Stimulated activated CD8-positive, alpha-beta memory T cell treated with anti-CD3 and anti-CD28 coated beads, Interleukin-15, amount 100 ng/mL, for 1 hour (primary cell): ENCODE measurements around the gene OLA1.

Experiments used
- DNase-seq: peaks from one replicate; pipeline ENCODE4 v3.0.0-alpha.2; 2020; ENCODE audit warnings: low read depth

Gene OLA1

GRCh38 chr2:174035117-174035635 is 213.2 kb downstream of the OLA1 start:
- DNase-seq: no peak

DNA sequence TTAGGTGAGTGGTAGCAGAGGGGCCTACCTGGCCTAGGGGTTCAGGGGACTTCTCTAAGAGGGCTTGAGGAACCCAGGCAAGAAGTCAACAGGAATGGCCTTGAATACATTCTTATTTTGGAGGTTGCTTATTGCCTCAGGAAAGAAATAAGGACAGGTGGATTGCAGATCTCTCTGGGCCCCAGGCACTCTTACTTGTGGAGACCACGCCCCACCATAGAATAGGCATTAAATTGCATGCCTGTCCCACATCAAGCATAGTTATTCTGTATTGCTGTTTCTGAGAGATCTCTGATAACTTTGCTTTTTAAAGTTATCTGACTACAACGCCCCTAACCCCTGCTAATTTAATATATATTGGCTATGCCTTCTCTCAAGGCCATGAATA is 215.2 kb downstream of the OLA1 start:
- DNase-seq: no peak

GRCh38 chr2:174031226-174031625 is 217.1 kb downstream of the OLA1 start:
- DNase-seq: no peak

- no peak for DNase-seq
Observed at GRCh38 chr2:174028935-174029334, 219.4 kb downstream of the OLA1 start.

- no peak for DNase-seq
Observed at GRCh38 chr2:174027956-174028355, 220.4 kb downstream of the OLA1 start.

GRCh38 chr2:174026122-174026845 is 222.0 kb downstream of the OLA1 start:
- DNase-seq: no peak

DNA sequence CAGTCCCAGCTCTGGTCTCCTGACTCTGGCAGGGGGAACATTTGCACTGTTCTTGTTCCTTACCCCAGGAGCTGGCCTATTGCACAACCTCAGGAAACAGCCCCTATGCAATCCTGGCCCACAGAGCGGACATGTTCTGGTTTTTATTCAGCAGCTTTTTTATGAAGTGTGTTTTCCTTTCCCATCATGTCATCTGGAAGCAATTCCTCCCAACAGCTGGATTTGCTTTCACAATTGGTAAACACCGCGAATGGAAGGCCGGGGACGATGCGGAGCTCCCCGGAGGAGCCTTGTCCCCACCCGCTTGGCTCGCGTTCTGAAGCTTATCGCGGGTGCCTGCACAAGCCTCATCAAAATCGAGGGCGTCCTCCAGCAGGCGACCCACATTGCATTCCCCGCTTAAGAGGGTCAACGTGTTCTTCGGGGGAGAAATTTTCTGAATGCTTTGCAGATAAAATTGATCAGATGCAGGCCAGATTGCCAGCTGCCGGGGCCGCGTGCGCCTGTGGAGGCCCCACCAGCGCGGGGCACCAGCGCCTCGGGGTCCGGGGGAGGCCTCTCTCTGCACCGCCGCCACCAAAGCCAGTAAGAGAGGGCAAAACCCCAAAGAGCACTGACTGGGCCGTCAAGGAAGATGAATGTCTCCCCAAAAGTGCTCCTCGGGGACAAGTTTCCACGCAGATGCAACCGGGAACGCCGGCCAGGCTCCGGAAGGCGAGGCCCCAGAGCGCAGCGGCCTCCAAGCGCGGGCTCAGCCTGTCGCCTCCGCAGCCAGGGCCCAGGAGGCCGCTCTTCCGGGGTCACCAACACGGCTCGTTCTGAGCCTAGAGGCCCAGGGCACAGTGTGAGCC is 222.8 kb downstream of the OLA1 start:
- no peak for DNase-seq

DNA sequence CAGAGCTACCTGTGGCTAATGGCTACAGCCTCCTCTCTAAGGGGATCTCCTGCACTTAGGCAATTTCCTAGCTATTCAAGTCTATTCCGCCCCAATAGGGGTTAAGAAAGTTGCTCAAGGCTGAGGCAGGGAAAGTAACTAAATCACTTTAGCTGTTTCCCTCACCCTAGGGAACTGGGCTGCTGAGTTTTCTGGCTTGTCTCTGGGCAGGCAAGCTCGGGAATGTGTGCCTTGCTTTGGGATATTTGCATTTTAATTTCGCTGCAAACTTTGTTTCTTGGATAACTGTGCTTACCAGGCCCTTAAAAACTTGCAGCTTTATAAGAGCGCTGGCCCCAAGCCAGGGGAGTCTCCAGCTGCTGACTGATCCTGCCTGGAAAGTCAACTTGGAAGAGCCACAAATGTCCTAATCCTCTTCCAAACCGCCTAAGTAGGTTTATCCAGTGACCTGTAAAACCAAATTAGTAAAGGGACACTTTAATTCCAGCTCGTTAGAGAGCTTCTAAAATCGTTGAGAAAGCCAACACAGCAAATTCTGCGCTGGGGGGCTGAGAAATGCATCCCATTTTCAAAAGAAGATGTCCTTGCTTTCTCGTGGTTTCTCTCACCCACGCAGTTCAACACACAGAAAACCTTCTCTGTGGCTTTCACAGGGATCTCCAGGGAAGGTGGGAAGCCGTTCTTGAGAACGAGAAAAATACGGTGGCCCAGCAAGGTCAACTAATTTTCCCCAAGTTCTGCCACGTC is 223.6 kb downstream of the OLA1 start:
- DNase-seq: no peak

- DNase-seq: no peak
Observed at GRCh38 chr2:174023591-174024523, 224.5 kb downstream of the OLA1 start.
